DMS153 (cell line): ENCODE data around the gene IL1RAPL1.

Experiments used
- DNase-seq: peaks from one replicate; lab custom pipeline; 2025; lab: John Stamatoyannopoulos, UW

The IL1RAPL1 gene

GRCh38 chrX:29432534-29432933 lies 845.3 kb downstream of the IL1RAPL1 start:
- DNase-seq: no peak

- DNase-seq: no peak
Observed at GRCh38 chrX:29434939-29435338, 847.7 kb downstream of the IL1RAPL1 start.

- DNase-seq: no peak
Observed at GRCh38 chrX:29435396-29435795, 848.1 kb downstream of the IL1RAPL1 start.

GRCh38 chrX:29447867-29448266 lies 860.6 kb downstream of the IL1RAPL1 start:
- no peak for DNase-seq

GRCh38 chrX:29453333-29453732 lies 866.1 kb downstream of the IL1RAPL1 start:
- no peak for DNase-seq

GRCh38 chrX:29455702-29456101 lies 868.5 kb downstream of the IL1RAPL1 start:
- no peak for DNase-seq

GRCh38 chrX:29461039-29461438 lies 873.8 kb downstream of the IL1RAPL1 start:
- DNase-seq: no peak

- DNase-seq: no peak
Observed at GRCh38 chrX:29466456-29466855, 879.2 kb downstream of the IL1RAPL1 start.

GRCh38 chrX:29468911-29469494 lies 881.8 kb downstream of the IL1RAPL1 start:
- DNase-seq: no peak

- DNase-seq: no peak
Observed at GRCh38 chrX:29470030-29470429, 882.8 kb downstream of the IL1RAPL1 start.

GRCh38 chrX:29471829-29472228 lies 884.6 kb downstream of the IL1RAPL1 start:
- no peak for DNase-seq

GRCh38 chrX:29477878-29478277 lies 890.6 kb downstream of the IL1RAPL1 start:
- DNase-seq: no peak

- DNase-seq: peak; percentile 1
Observed at GRCh38 chrX:29478336-29479069, 891.3 kb downstream of the IL1RAPL1 start.

GRCh38 chrX:29487214-29487613 lies 900.0 kb downstream of the IL1RAPL1 start:
- DNase-seq: no peak

- DNase-seq: no peak
Observed at GRCh38 chrX:29487714-29488113, 900.5 kb downstream of the IL1RAPL1 start.

- no peak for DNase-seq
Observed at GRCh38 chrX:29488919-29489318, 901.7 kb downstream of the IL1RAPL1 start.

- DNase-seq: no peak
Observed at GRCh38 chrX:29490606-29491005, 903.4 kb downstream of the IL1RAPL1 start.

- no peak for DNase-seq
Observed at GRCh38 chrX:29491659-29492058, 904.4 kb downstream of the IL1RAPL1 start.

- no peak for DNase-seq
Observed at GRCh38 chrX:29496636-29497180, 909.5 kb downstream of the IL1RAPL1 start.

GRCh38 chrX:29506729-29507128 lies 919.5 kb downstream of the IL1RAPL1 start:
- DNase-seq: no peak

- no peak for DNase-seq
Observed at GRCh38 chrX:29518100-29518499, 930.9 kb downstream of the IL1RAPL1 start.

- DNase-seq: no peak
Observed at GRCh38 chrX:29528281-29528680, 941.0 kb downstream of the IL1RAPL1 start.

GRCh38 chrX:29530501-29530900 lies 943.3 kb downstream of the IL1RAPL1 start:
- no peak for DNase-seq

- no peak for DNase-seq
Observed at GRCh38 chrX:29531336-29531735, 944.1 kb downstream of the IL1RAPL1 start.
